NT2/D1 (cell line): ENCODE results near the gene STAG3.

Experiments used
- DNase-seq: peaks from one replicate; pipeline ENCODE4 v3.0.0-alpha.2; 2011; ENCODE audit warnings: low read depth, low spot score
- H3K27me3 ChIP-seq: 2 replicates; pipeline ENCODE4 v1.6.0; 2011; ENCODE audit warnings: mild to moderate bottlenecking; ENCODE audit not compliant: insufficient read length, insufficient read depth
- H3K36me3 ChIP-seq: 2 replicates; pipeline ENCODE4 v1.6.1; 2011; ENCODE audit warnings: mild to moderate bottlenecking, low read length, mixed read lengths; ENCODE audit not compliant: insufficient read depth, insufficient read length
- H3K4me1 ChIP-seq: 2 replicates; pipeline ENCODE4 v1.5.1; 2011; ENCODE audit not compliant: insufficient read depth, insufficient read length
- H3K4me3 ChIP-seq: 2 replicates; pipeline ENCODE4 v1.5.1; 2011; ENCODE audit warnings: low read depth; ENCODE audit not compliant: insufficient read length
- H3K9ac ChIP-seq: 2 replicates; pipeline ENCODE4 v1.6.0; 2011; ENCODE audit warnings: low read depth; ENCODE audit not compliant: insufficient read length
- H3K9me3 ChIP-seq: 2 replicates; pipeline ENCODE4 v1.5.1; 2011; ENCODE audit warnings: mild to moderate bottlenecking, low read length; ENCODE audit not compliant: insufficient read depth
- SUZ12 ChIP-seq: IDR thresholded peaks from 2 replicates; pipeline ENCODE4 v1.6.1; 2011; ENCODE audit not compliant: insufficient read length, insufficient read depth; ENCODE audit errors: extremely low read depth
- YY1 ChIP-seq: IDR thresholded peaks from 2 replicates; pipeline ENCODE4 v1.6.1; 2011; ENCODE audit not compliant: insufficient read length, insufficient read depth
- ZNF274 ChIP-seq: IDR thresholded peaks from 2 replicates; pipeline ENCODE4 v1.6.1; 2011; ENCODE audit warnings: mild to moderate bottlenecking, low read depth, low read length

Gene STAG3

DNA sequence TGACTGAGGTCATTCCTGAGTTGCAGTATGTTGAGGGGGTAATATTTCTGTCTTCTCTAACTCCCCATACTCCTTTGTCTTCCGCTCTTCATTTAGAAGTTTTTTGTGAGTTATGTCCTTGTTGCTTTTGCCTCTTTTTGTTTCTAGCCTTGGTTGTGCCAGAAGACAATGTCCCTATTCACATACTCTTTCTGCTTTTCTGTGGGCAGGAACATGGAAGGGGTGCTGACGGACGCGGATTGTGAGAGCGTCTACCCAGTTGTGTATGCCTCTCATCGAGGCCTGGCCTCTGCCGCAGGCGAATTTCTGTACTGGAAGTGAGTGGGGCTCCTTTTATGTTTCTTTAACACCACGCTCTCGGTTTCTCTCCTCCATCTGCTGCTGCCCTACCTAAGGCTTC, 20.5 kb downstream of the STAG3 start:
- Histone ChIP-seq H3K9ac (no peak overlapping the region), H3K27me3 (no peaks in the 10 kb centered on the region), H3K36me3 (no peaks in the 10 kb centered on the region), H3K4me1 (no peaks in the 10 kb centered on the region), H3K4me3 (no peak overlapping the region), H3K9me3 (no peaks in the 10 kb centered on the region)
- DNase-seq: no peak
- no peak for TF ChIP-seq SUZ12
- TF ChIP-seq YY1: no peak
- TF ChIP-seq ZNF274: no peak

DNA sequence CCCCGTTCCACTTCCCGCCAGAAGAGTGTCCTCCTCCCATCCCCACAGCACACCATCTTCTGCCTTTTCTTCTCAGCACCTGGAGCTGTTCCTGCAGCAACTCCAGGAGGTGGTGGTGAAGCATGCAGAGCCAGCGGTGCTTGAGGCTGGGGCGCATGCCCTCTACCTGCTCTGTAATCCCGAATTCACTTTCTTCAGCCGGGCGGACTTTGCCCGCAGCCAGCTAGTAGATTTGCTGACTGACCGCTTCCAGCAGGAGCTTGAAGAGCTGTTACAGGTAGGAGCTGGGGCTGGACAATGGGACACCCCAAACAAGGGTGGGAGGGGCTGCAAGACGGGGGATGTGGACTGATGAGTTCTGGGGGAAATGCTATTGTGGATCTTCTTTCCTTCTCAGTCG, 23.0 kb downstream of the STAG3 start:
- no peak for DNase-seq
- no peaks in the 10 kb centered on the region for H3K4me1 ChIP-seq

DNA sequence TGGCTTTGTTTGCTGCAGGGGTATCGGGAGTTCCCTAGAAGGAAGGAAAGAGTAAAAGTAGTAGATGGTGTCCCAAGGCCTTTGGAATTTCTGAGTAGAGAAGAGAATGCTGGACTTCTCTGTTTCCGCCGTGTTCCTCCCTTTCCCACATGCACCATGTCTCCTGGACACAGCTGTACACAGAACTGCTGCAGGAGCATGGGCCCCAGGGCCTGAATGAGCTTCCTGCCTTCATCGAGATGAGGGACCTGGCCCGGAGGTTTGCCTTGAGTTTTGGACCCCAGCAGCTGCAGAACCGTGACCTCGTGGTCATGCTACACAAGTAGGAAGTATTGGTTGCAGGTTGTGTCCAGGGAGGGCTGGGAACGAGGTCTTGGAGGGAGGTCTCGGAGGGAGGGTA, 26.7 kb downstream of the STAG3 start:
- H3K9me3 ChIP-seq: no peaks in the 10 kb centered on the region
- no peak overlapping the region for H3K4me3 ChIP-seq
- H3K36me3 ChIP-seq: no peaks in the 10 kb centered on the region
- no peak overlapping the region for H3K9ac ChIP-seq
- no peak for DNase-seq
- no peaks in the 10 kb centered on the region for H3K4me1 ChIP-seq
- no peak for TF ChIP-seq YY1
- TF ChIP-seq SUZ12: no peak
- TF ChIP-seq ZNF274: no peak
- H3K27me3 ChIP-seq: no peaks in the 10 kb centered on the region

More for the DNA sequence above, 23.0 kb downstream of the STAG3 start:
- H3K9ac ChIP-seq: no peak overlapping the region
- H3K36me3 ChIP-seq: no peaks in the 10 kb centered on the region
- no peaks in the 10 kb centered on the region for H3K9me3 ChIP-seq
- TF ChIP-seq YY1 (no peak), SUZ12 (no peak)
- H3K27me3 ChIP-seq: no peaks in the 10 kb centered on the region
- H3K4me3 ChIP-seq: no peak overlapping the region

GRCh38 chr7:100208911-100209408, 31.2 kb downstream of the STAG3 start:
- no peak for DNase-seq
- Histone ChIP-seq H3K9me3 (no peaks in the 10 kb centered on the region), H3K36me3 (no peaks in the 10 kb centered on the region), H3K27me3 (no peaks in the 10 kb centered on the region), H3K9ac (no peak overlapping the region), H3K4me1 (no peaks in the 10 kb centered on the region), H3K4me3 (no peak overlapping the region)
- TF ChIP-seq SUZ12 (no peak), YY1 (no peak), ZNF274 (no peak)

DNA sequence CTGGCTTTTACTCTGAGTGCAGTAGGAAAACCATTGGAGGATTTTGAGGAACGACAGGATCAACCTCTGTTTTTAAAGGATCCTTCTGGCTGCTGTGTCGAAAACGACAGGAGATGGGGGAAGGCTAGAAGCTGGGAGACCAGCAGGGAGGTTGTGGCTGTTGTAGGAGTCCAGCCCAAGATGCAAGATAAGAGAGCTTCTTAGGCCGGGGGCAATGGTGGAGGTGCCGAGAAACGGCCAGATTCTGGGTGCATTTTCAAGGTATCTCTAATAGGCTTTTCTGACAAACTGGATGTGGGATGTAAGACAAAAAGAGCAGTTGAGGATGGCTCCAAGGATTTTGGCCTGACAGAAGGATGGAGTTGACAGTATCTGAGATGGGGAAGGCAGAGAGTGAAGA, 31.8 kb downstream of the STAG3 start:
- no peaks in the 10 kb centered on the region for H3K4me1 ChIP-seq
- no peak overlapping the region for H3K9ac ChIP-seq
- no peaks in the 10 kb centered on the region for H3K9me3 ChIP-seq
- no peak for DNase-seq
- TF ChIP-seq SUZ12 (no peak), ZNF274 (no peak), YY1 (no peak)
- H3K27me3 ChIP-seq: no peaks in the 10 kb centered on the region
- no peaks in the 10 kb centered on the region for H3K36me3 ChIP-seq
- H3K4me3 ChIP-seq: no peak overlapping the region

- H3K4me3 ChIP-seq: no peak overlapping the region
- H3K9me3 ChIP-seq: no peaks in the 10 kb centered on the region
- no peak for TF ChIP-seq YY1
- no peak for TF ChIP-seq ZNF274
- no peak for TF ChIP-seq SUZ12
- no peak overlapping the region for H3K9ac ChIP-seq
- H3K4me1 ChIP-seq: no peaks in the 10 kb centered on the region
- H3K36me3 ChIP-seq: no peaks in the 10 kb centered on the region
- no peak for DNase-seq
- no peaks in the 10 kb centered on the region for H3K27me3 ChIP-seq
Measured at GRCh38 chr7:100210805-100211204, 33.1 kb downstream of the STAG3 start.

DNA sequence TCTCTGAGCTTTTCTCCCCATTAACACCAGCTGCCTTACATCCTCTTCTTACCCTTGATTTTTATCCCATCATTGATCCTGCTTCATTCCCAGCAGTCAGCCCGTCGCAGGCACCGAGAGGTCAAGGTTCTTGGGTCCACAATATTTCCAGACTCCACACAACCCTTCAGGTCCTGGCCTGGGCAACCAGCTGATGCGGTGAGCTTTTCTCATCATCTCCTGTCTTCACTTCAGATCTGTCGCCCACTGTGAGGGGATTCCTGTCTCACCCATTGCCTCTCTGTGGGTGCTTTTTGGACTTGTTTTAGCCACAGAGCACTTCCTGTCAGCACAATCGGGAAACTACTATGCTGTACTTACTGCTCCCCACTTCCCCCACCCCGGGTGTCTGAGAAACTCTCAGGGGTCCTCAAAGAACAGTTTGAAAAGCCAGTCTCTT, 33.6 kb downstream of the STAG3 start:
- Histone ChIP-seq H3K36me3 (no peaks in the 10 kb centered on the region), H3K9ac (no peak overlapping the region)

More for the DNA sequence above, 33.6 kb downstream of the STAG3 start:
- Histone ChIP-seq H3K27me3 (no peaks in the 10 kb centered on the region), H3K9me3 (no peaks in the 10 kb centered on the region), H3K4me1 (no peaks in the 10 kb centered on the region), H3K4me3 (no peak overlapping the region)
- DNase-seq: no peak
- TF ChIP-seq ZNF274 (no peak), YY1 (no peak), SUZ12 (no peak)
